Activated B cell treated with CpG ODN at 0.5 μM for 24 hours (primary cell): Measurements from ENCODE around the gene POLD1. TPM values are rescaled to one million over a fixed set of nuclear protein-coding genes. Genes with fewer than 3 reads are reported as not detected.

Experiments used
- ATAC-seq: fragments of 200-7000 bp; cut with Tn5 transposase; one replicate; pipeline ENCODE4 v1.10.0; 2021; ENCODE audit warnings: low read depth, mild to moderate bottlenecking, moderate library complexity
- CTCF ChIA-PET: fragments of 350-600 bp; sonication (Branson Sonifier 250); formaldehyde crosslinking; loops from one replicate; lab custom pipeline; 2021; ENCODE audit warnings: antibody characterized with exemption; lab: Charles Lee
- POLR2A ChIA-PET: fragments of 350-600 bp; sonication (Branson Sonifier 250); formaldehyde crosslinking; loops from one replicate; lab custom pipeline; 2021; ENCODE audit warnings: antibody characterized with exemption; lab: Charles Lee
- DNase-seq: peaks from one replicate; pipeline ENCODE4 v3.0.0; 2022
- H3K27ac Mint-ChIP-seq: one replicate; pipeline ENCODE4 v1.8.0; 2020; ENCODE audit warnings: mixed read lengths
- H3K27me3 Mint-ChIP-seq: one replicate; pipeline ENCODE4 v1.8.0; 2021; ENCODE audit warnings: mixed read lengths
- H3K36me3 Mint-ChIP-seq: one replicate; pipeline ENCODE4 v1.8.0; 2021; ENCODE audit warnings: low read depth, mixed read lengths
- H3K4me1 Mint-ChIP-seq: one replicate; pipeline ENCODE4 v1.8.0; 2021; ENCODE audit warnings: mixed read lengths
- H3K4me3 Mint-ChIP-seq: one replicate; pipeline ENCODE4 v1.8.0; 2020; ENCODE audit warnings: mild to moderate bottlenecking, mixed read lengths
- H3K9me3 Mint-ChIP-seq: one replicate; pipeline ENCODE4 v1.8.0; 2020; ENCODE audit warnings: mixed read lengths
- intact Hi-C: fragments of 100-400 bp; cut with micrococcal nuclease; formaldehyde crosslinking; loops from one replicate; pipeline ENCODE4 v1.15.1; 2024
- total RNA-seq: library from RNA; stranded (reverse); gene quantifications from 2 replicates; pipeline ENCODE4 v1.2.3, GENCODE V29; 2022
- TF ChIP-seq, protein P1 (sequence below): fragments of 200-600 bp; IDR thresholded peaks from one replicate; pipeline ENCODE4 v1.8.0; 2022; ENCODE audit warnings: antibody characterized with exemption, mild to moderate bottlenecking

POLD1 gene
- total RNA-seq, 1 donor from 2014 or later: 65.5 TPM

DNA sequence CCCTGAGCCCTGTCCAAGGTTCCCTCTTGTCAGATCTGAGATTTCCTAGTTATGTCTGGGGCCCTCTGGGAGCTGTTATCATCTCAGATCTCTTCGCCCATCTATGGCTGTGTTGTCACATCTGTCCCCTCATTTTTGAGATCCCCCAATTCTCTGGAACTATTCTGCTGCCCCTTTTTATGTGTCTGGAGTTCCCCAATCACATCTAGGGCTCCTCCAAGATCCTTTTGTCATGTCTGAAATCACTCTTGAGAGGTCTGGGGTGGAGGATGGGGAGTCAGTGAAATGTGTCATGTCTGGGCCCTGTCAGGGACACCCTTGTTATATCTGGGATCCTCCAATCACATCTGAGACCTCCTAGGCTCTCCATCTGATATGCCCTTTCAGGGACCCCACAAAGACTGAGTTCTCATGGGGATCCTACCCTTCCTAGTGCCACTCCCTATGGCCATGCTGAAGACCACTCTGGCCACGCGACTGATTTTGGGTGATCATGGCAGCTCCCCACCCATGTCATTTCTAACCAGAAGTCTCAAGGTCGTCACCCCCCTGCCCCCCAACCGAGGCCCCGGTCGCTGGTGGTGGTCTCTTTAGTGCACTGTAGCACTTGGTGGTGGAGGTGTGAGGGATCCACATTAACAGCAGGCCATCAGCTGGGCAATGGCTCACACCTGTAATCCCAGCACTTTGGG, 44.8 kb downstream of the POLD1 start:
- DNase-seq (no peak), ATAC-seq (no peak)
- H3K9me3 Mint-ChIP-seq: no peaks in the 10 kb centered on the region
- peaks cover 42% of the 10 kb centered on the region for H3K36me3 Mint-ChIP-seq
- ChIA-PET CTCF (interaction anchor here (1.4 to 2.3 kb wide), 4 partner anchors 8 to 31 kb away, joined by 3 to 6 read pairs (median 5); no protein-coding TSS in a partner anchor), POLR2A (interaction anchor here (0.6 to 10.8 kb wide), 8 partner anchors 10 to 86 kb away, joined by 3 to 282 read pairs (median 5); partner anchors contain the start of genes EMC10, NR1H2, POLD1 and SPIB)
- peak overlapping the region; percentile 95 for H3K27ac Mint-ChIP-seq
- intact Hi-C loops: loop anchor here (1.0 kb wide), 1 partner anchor 61 kb away; no protein-coding TSS in a partner anchor
- H3K27me3 Mint-ChIP-seq: no peaks in the 10 kb centered on the region
- peak overlapping the region; percentile 56 for H3K4me3 Mint-ChIP-seq
- TF ChIP-seq, protein P1, sequence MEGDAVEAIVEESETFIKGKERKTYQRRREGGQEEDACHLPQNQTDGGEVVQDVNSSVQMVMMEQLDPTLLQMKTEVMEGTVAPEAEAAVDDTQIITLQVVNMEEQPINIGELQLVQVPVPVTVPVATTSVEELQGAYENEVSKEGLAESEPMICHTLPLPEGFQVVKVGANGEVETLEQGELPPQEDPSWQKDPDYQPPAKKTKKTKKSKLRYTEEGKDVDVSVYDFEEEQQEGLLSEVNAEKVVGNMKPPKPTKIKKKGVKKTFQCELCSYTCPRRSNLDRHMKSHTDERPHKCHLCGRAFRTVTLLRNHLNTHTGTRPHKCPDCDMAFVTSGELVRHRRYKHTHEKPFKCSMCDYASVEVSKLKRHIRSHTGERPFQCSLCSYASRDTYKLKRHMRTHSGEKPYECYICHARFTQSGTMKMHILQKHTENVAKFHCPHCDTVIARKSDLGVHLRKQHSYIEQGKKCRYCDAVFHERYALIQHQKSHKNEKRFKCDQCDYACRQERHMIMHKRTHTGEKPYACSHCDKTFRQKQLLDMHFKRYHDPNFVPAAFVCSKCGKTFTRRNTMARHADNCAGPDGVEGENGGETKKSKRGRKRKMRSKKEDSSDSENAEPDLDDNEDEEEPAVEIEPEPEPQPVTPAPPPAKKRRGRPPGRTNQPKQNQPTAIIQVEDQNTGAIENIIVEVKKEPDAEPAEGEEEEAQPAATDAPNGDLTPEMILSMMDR: no peak
- H3K4me1 Mint-ChIP-seq: peaks cover 81% of the 10 kb centered on the region

DNA sequence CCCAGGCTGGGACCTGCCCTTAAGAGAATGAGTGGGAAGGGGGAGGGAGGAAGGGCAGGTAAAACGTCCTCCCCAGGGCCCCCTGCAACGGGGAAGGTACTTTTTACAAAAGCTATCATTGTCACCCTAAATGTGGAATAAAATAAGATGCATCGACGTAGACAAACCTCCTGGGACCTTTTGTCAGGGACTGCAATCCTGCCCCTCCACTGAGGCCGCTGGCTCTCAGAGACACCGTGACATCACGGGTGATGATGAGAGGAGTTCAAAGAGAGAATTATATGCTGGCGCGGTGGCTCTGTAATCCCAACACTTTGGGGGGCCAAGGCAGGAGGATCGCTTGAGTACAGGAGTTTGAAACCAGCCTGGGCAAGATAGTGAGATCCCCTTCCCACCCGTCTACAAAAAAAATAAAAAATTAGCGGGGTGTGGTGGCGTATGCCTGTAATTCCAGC, 46.8 kb downstream of the POLD1 start:
- TF ChIP-seq, protein P1: no peak
- ChIA-PET CTCF (interaction anchor here (0.9 to 2.3 kb wide), 4 partner anchors 10 to 73 kb away, joined by 3 to 6 read pairs (median 4); no protein-coding TSS in a partner anchor), POLR2A (interaction anchor here (0.5 to 10.8 kb wide), 18 partner anchors 12 to 1649 kb away, joined by 3 to 282 read pairs (median 4); partner anchors contain the start of genes JOSD2, KCNC3, NR1H2 and POLD1)
- Mint-ChIP-seq H3K27ac (peak overlapping the region; percentile 95), H3K4me3 (peak overlapping the region; percentile 89), H3K27me3 (no peaks in the 10 kb centered on the region), H3K9me3 (no peaks in the 10 kb centered on the region), H3K4me1 (peaks cover 92% of the 10 kb centered on the region), H3K36me3 (peaks cover 28% of the 10 kb centered on the region)
- ATAC-seq (peak; percentile 32), DNase-seq (peak; percentile 56)
- intact Hi-C loops: loop anchor here (1.0 to 2.0 kb wide), 6 partner anchors 13 to 102 kb away; partner anchors contain the start of genes KCNC3, NR1H2, POLD1 and SPIB

DNA sequence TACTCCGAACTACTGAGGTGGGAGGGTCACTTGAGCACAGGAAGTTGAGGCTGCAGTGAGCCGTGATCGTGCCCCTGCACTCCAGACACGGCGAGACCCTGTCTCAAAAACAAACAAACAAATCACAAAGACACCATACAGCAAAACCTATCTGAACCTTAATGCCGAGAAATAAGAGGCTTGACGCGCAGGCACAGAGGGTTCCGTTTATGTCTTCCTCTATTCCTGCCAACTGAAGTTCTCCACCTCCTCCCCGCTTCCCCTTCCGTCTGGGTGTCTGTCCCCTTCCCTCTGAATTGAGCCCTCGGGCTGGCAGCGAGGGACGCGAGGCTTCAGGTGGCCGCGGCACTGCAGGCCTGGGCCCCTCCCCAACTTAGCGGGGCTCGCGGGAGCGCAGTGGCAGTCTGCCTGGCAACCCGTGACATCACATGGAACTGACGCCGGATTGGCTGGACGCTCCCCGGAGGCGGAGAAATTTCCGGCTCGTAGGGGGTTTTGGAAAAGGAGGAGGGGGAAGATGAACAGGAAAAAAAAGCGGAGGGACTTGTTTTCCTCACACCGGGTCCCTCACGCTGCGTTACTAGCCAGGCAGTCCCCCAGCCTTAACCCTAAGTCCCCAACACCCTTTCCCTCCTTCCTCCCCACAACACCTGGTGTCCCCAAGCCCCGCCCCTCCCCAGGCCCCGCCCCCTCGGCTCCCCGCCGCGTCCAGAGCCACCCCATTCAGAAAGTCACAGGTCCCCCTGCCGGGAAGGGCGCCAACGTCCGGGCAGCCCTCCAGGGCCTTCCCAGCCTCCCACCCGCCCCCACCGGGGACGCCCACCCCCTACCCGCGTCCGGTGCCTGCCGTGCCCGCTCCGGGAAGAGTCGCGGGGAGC, 47.4 kb downstream of the POLD1 start:
- POLR2A ChIA-PET: interaction anchor here (0.5 to 10.8 kb wide), 20 partner anchors 13 to 1649 kb away, joined by 3 to 282 read pairs (median 4); partner anchors contain the start of genes EMC10, GARIN5A, JOSD2 and KCNC3
- TF ChIP-seq, protein P1: no peak
- Mint-ChIP-seq H3K36me3 (peaks cover 25% of the 10 kb centered on the region), H3K4me1 (peaks cover 95% of the 10 kb centered on the region), H3K9me3 (no peaks in the 10 kb centered on the region), H3K4me3 (peak overlapping the region; percentile 89), H3K27ac (peak overlapping the region; percentile 95), H3K27me3 (no peaks in the 10 kb centered on the region)
- CTCF ChIA-PET: interaction anchor here (0.9 to 2.3 kb wide), 4 partner anchors 11 to 74 kb away, joined by 3 to 6 read pairs (median 4); no protein-coding TSS in a partner anchor
- intact Hi-C loops: loop anchor here (1.0 to 2.0 kb wide), 6 partner anchors 13 to 102 kb away; partner anchors contain the start of genes KCNC3, NR1H2, POLD1 and SPIB
- ATAC-seq (peak; percentile 64), DNase-seq (peak; percentile 91)

DNA sequence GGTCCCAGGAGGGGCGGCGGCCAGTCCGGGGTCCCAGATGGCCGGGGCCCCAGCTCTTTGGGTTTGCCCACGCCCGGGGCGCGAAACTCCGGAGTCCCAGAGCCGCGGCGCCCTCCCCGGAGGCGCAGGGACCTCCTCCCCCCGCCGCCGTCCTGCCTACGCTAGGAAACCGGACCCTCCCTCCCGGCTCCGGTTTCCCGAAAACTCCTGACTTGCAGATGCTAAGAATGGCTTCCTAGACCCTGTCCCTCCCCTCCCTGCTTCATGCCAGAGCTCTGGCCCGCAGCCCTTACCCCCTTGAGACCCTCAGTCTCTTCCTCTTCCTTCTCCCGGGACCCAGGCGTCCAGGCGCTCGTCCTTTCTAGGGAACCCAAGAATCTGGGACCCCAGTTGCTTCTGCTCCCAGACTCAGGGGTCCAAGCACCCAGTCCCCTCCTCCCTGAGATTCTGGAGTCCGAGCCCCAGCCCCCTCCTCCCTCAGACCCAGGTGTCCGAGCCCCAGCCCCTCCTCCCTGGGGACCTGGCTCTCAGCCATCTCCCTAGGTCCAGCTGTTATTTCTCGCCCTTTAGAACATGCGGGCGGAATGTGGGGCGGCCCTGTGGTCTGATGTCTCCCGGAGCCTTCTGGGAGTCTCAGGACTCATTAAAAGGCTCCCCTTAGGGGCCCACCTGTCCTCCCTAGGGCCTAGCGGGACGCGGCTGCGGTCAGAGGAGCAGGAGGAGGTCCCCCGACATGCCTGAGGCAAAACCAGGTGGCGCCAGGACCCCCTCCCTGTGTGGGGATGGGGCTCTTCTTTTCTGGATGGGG, 48.3 kb downstream of the POLD1 start, which contains the start of gene MYBPC2:
MYBPC2 (plus strand) TSS at position 672 of the 808 bp plus-strand sequence; CDS start at position 734, 62 bp downstream.
- ChIA-PET POLR2A (interaction anchor here (0.7 to 10.8 kb wide), 5 partner anchors 14 to 75 kb away, joined by 3 to 282 read pairs (median 4); partner anchors contain the start of genes EMC10, GARIN5A, POLD1 and SPIB), CTCF (no interaction called here)
- DNase-seq (peak; percentile 48), ATAC-seq (peak; percentile 2)
- H3K36me3 Mint-ChIP-seq: peaks cover 19% of the 10 kb centered on the region
- H3K27ac Mint-ChIP-seq: peak within 1 kb of the TSS; percentile 95
- intact Hi-C loops: no loop called here
- peaks cover 93% of the 10 kb centered on the region for H3K4me1 Mint-ChIP-seq
- no peaks in the 10 kb centered on the region for H3K9me3 Mint-ChIP-seq
- peak within 1 kb of the TSS; percentile 89 for H3K4me3 Mint-ChIP-seq
- no peaks in the 10 kb centered on the region for H3K27me3 Mint-ChIP-seq
- TF ChIP-seq, protein P1: no peak
